ENCODE results near the gene VPS25. TPM values are rescaled to one million over a fixed set of nuclear protein-coding genes. Genes with fewer than 3 reads are reported as not detected.
A peak's percentile ranks its signal among the peaks of the same experiment; 100 is the strongest.

The VPS25 gene
- total and polyA plus RNA-seq, 9 of the 15 experiments (the other 6 are each of a cell fraction or from before 2014, with no cell fraction given): 123 to 352 (median 180) TPM

GRCh38 chr17:42744283-42744805 lies 28.9 kb upstream of the VPS25 start (continued):
- TF ChIP-seq E2F6 (IDR thresholded peaks at IDR 0.05; ENCODE audit: borderline replicate concordance in 1 of 2, extremely low read depth in 1 of 2, insufficient read depth in 1 of 2, insufficient read length in 1 of 2, low read depth in 1 of 2, low read length in 1 of 2, poor library complexity in 1 of 2, severe bottlenecking in 1 of 2) (peak; percentile 68 to 78), ZNF592 (IDR thresholded peaks at IDR 0.05) (peak; percentile 47; the same call in 1 of the 2 replicates), KAT8 (IDR thresholded peaks at IDR 0.05; ENCODE audit: low read depth) (no peak), GATAD2B (IDR thresholded peaks at IDR 0.05; ENCODE audit: borderline replicate concordance) (no peak), UBTF (IDR thresholded peaks at IDR 0.05; ENCODE audit: borderline replicate concordance in 1 of 2, low read depth in 2 of 2, low read length in 2 of 2) (0 out of 4 replicates have a peak, but pooled peaks of 1 of the 2 experiments have one; percentile 36), RCOR1 (IDR thresholded peaks at IDR 0.05; ENCODE audit: borderline replicate concordance in 1 of 2, low read depth in 2 of 2, low read length in 2 of 2) (peak in 1 of 2 experiments; percentile 45; a peak in 2 of 4 replicates), ZNF696 (CRISPR knock-in tag; conservative IDR thresholded peaks at IDR 0.05) (no peak), RAD51 (IDR thresholded peaks at IDR 0.05; ENCODE audit: borderline replicate concordance, low read depth) (peak; percentile 17; the same call in 1 of the 2 replicates), FOSL1 (tag; conservative IDR thresholded peaks at IDR 0.05) (no peak; the same call in 1 of the 2 replicates), ZC3H11A (IDR thresholded peaks at IDR 0.05; ENCODE audit: low read depth, low read length) (no peak), MCM3 (IDR thresholded peaks at IDR 0.05) (no peak)
